ENCODE results near the gene CCDC110. TPM values are rescaled to one million over a fixed set of nuclear protein-coding genes. Genes with fewer than 3 reads are reported as not detected.

The CCDC110 gene
- total and polyA plus RNA-seq, 2 donors (not counting 3 experiments of a cell fraction or from before 2014, with no cell fraction given), result 0.25 to 0.71 TPM

DNA sequence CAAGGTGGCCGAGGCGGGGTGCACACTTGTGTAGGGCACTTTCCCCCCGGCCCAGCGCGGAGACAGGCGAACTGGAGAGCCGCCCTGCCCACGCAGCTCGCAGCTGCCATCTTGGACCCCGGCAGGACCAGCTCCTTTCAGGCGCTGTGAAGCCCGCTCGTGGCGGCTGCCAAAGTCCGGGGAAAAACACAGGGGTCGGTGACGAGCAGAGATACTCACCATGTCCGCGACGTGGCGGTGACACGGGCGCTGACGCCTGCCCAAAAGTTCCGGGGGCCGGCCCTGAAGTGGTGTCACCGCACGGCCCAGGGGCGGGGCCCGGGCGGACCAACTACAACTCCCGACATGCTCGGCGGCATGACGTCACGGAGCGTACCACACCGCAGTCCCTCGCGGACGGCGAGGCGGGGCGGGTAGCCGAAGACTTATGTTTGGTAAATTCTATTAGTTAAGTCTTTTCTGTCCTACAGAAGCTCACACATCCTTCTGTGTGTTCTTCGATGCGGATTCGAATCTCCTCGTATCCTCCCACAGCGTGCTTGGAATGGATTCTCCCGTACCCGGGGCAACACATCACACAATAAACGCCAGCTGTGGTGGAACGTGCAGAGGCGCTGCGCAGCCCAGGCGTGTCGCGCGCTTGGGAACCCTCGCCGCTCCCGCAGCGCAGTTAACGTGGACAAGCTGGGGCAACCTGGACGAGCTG, 45.7 kb downstream of the CCDC110 start, which contains the start of gene UFSP2:
Gene UFSP2, minus strand, starts transcription at position 318 of the 706 bp plus-strand sequence. Its CDS starts 96 bp downstream, at position 222.
- Histone ChIP-seq H3K9me1 (replicated peaks; ENCODE audit: control insufficient read depth, extremely low read depth, insufficient read depth, low read length) (no peaks in the 10 kb centered on the region), H3K36me3 (ENCODE audit: control insufficient read depth in 2 of 2, extremely low read depth in 1 of 2, insufficient read depth in 2 of 2, low read length in 2 of 2) (no peaks in the 10 kb centered on the region), H4K20me1 (replicated peaks; ENCODE audit: control insufficient read depth, extremely low read depth, insufficient read depth, low read length) (no peaks in the 10 kb centered on the region), H3K27me3 (ENCODE audit: control insufficient read depth in 2 of 2, insufficient read depth in 2 of 2, low read length in 2 of 2) (no peaks in the 10 kb centered on the region), H3K4me2 (ENCODE audit: insufficient read depth, low read length) (peak within 1 kb of the TSS; percentile 84), H3K79me2 (ENCODE audit: control insufficient read depth, insufficient read depth, low read length) (peaks cover 14% of the 10 kb centered on the region), H3K9me3 (replicated peaks; ENCODE audit: control insufficient read depth, insufficient read depth, low read length) (no peaks in the 10 kb centered on the region), H3K4me3 (replicated peaks in 1 of 3; ENCODE audit: insufficient read depth in 1 of 3, low read depth in 1 of 3, low read length in 3 of 3) (peak within 1 kb of the TSS; percentile 59 to 90 (median 69)), H3K4me1 (ENCODE audit: control insufficient read depth, extremely low read depth, insufficient read depth, low read length) (peaks cover 8% of the 10 kb centered on the region), H3K27ac (ENCODE audit: insufficient read depth, low read depth, low read length) (peak within 1 kb of the TSS; percentile 96), H3K9ac (replicated peaks; ENCODE audit: extremely low read depth, insufficient read depth, low read length) (peak within 1 kb of the TSS; percentile 99), H2AFZ (ENCODE audit: low read depth, low read length) (peak within 1 kb of the TSS; percentile 80)
- FAIRE-seq (peak; percentile 86), DNase-seq (ENCODE audit: low read depth, low spot score) (peak; percentile 93)
- BruUV-seq (replicated peaks), result TSS peak; percentile 61
- ChIA-PET CTCF (interaction anchor here (1.0 to 3.2 kb wide), 9 partner anchors 10 to 613 kb away, joined by 3 to 22 read pairs (median 5); partner anchors contain the start of genes ANKRD37, LRP2BP and SNX25), POLR2A (interaction anchor here (0.7 to 1.1 kb wide), 3 partner anchors 12 to 30 kb away, joined by 3 to 4 read pairs (median 3); partner anchors contain the start of genes ANKRD37 and LRP2BP)
- intact Hi-C loops (cut with micrococcal nuclease) (loop anchor here (1.0 to 2.0 kb wide), 6 partner anchors 29 to 613 kb away; partner anchors contain the start of genes ANKRD37, CCDC110 and CFAP97), dilution Hi-C loops (cut with MboI; ENCODE audit: extremely low pct_ligation_motif_present, low sequenced_read_pairs) (no loop called here)
- TF ChIP-seq MYC (IDR thresholded peaks at IDR 0.05; ENCODE audit: low read depth, low read length) (no peak), GATA2 (IDR thresholded peaks at IDR 0.05; ENCODE audit: insufficient read depth, insufficient read length, low read depth, low read length) (no peak), EZH2 (IDR thresholded peaks at IDR 0.05; ENCODE audit: borderline replicate concordance, low read depth, low read length, severe bottlenecking) (no peak), FOS (IDR thresholded peaks at IDR 0.05; ENCODE audit: borderline replicate concordance, insufficient read depth, low read length) (no peak), JUN (IDR thresholded peaks at IDR 0.05; ENCODE audit: borderline replicate concordance, insufficient read depth, insufficient read length, low read depth) (no peak), POLR2A (IDR thresholded peaks at IDR 0.05; ENCODE audit: low read depth, low read length) (no peak), POLR2AphosphoS5 (IDR thresholded peaks at IDR 0.05; ENCODE audit: insufficient read depth, low read depth, low read length) (peak; percentile 11), MAX (IDR thresholded peaks at IDR 0.05; ENCODE audit: insufficient read depth, insufficient read length) (peak; percentile 85)
- TF ChIP-seq, protein P1, sequence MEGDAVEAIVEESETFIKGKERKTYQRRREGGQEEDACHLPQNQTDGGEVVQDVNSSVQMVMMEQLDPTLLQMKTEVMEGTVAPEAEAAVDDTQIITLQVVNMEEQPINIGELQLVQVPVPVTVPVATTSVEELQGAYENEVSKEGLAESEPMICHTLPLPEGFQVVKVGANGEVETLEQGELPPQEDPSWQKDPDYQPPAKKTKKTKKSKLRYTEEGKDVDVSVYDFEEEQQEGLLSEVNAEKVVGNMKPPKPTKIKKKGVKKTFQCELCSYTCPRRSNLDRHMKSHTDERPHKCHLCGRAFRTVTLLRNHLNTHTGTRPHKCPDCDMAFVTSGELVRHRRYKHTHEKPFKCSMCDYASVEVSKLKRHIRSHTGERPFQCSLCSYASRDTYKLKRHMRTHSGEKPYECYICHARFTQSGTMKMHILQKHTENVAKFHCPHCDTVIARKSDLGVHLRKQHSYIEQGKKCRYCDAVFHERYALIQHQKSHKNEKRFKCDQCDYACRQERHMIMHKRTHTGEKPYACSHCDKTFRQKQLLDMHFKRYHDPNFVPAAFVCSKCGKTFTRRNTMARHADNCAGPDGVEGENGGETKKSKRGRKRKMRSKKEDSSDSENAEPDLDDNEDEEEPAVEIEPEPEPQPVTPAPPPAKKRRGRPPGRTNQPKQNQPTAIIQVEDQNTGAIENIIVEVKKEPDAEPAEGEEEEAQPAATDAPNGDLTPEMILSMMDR (IDR thresholded peaks at IDR 0.05; ENCODE audit: extremely low read depth in 1 of 2, insufficient read depth in 1 of 2, low read depth in 1 of 2, low read length in 2 of 2), result no peak

All from endothelial cell of umbilical vein (primary cell).